ENCODE results near the gene NOXO1. TPM values are rescaled to one million over a fixed set of nuclear protein-coding genes. Genes with fewer than 3 reads are reported as not detected.
"Not testable (repeated sequence)": the region's sequence is repeated elsewhere in the genome, so short reads cannot be mapped to it uniquely, and the experiment has no call there.

Gene NOXO1
- total and polyA plus RNA-seq, 5 donors, result 0.29 TPM; not detected in 4

DNA sequence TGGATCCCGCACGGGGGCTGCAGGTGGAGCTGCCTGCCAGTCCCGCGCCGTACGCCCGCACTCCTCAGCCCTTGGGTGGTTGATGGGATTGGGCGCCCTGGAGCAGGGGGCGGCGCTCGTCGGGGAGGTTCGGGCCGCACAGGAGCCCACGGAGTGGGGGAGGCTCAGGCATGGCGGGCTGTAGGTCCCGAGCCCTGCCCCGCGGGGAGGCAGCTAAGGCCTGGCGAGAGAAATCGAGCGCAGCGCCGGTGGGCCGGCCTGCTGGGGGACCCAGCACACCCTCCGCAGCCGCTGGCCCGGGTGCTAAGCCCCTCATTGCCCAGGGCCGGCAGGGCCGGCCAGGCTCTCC lies 23.2 kb downstream of the NOXO1 start:
- H3K27me3 ChIP-seq (ENCODE audit: control insufficient read depth, insufficient read depth); intact Hi-C loops (cut with DNase I); H3K9me3 ChIP-seq (ENCODE audit: control insufficient read depth, low read length); H3K27ac ChIP-seq (ENCODE audit: low read length); H3K4me1 ChIP-seq (ENCODE audit: control insufficient read depth, insufficient read depth, low read length); H3K4me3 ChIP-seq (ENCODE audit: low read length); ATAC-seq: not testable (repeated sequence)
- peak in 2 of 3 donors; percentile 19 to 59 for DNase-seq
- WGBS, result 70% methylated on average over 30 of the region's 30 CpGs

- H3K27me3 ChIP-seq (ENCODE audit: control insufficient read depth, insufficient read depth); H3K27ac ChIP-seq (ENCODE audit: low read length); H3K9me3 ChIP-seq (ENCODE audit: control insufficient read depth, low read length); intact Hi-C loops (cut with DNase I); H3K4me1 ChIP-seq (ENCODE audit: control insufficient read depth, insufficient read depth, low read length); H3K4me3 ChIP-seq (ENCODE audit: low read length); DNase-seq; ATAC-seq: not testable (repeated sequence)
- WGBS, result 84% methylated on average over 21 of the region's 22 CpGs
Observed at GRCh38 chr16:1957434-1958142, 23.7 kb downstream of the NOXO1 start.

DNA sequence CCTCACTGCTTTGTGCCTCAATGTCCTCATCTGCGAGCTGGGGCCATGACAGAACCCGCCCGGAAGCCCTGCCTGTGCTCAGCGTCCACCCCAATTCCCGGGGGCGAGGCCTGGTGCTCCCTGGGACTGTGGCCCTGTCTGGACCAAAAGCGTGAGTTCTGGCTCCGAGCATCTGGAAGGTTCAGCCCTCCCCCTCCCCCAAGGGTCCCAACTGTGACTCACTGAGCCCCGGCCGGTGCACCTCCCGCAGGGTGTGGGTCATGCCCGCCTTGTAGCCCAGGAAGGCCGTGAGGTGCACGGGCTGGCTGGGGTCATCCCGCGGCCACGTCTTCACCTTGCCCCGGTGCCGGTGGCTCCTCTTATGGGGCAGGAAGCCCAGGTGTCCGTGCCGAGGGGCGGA lies 27.5 kb downstream of the NOXO1 start:
- ATAC-seq, result peak; percentile 6 to 10
- no peaks in the 10 kb centered on the region for H3K9me3 ChIP-seq (ENCODE audit: control insufficient read depth, low read length)
- no peak overlapping the region for H3K4me3 ChIP-seq (ENCODE audit: low read length)
- no peaks in the 10 kb centered on the region for H3K27me3 ChIP-seq (ENCODE audit: control insufficient read depth, insufficient read depth)
- intact Hi-C loops (cut with DNase I), result no loop called here
- no peaks in the 10 kb centered on the region for H3K4me1 ChIP-seq (ENCODE audit: control insufficient read depth, insufficient read depth, low read length)
- H3K27ac ChIP-seq (ENCODE audit: low read length), result peak overlapping the region; percentile 65
- 85% methylated on average over 22 of the region's 22 CpGs for WGBS
- peak; percentile 13 to 41 (median 33) for DNase-seq

DNA sequence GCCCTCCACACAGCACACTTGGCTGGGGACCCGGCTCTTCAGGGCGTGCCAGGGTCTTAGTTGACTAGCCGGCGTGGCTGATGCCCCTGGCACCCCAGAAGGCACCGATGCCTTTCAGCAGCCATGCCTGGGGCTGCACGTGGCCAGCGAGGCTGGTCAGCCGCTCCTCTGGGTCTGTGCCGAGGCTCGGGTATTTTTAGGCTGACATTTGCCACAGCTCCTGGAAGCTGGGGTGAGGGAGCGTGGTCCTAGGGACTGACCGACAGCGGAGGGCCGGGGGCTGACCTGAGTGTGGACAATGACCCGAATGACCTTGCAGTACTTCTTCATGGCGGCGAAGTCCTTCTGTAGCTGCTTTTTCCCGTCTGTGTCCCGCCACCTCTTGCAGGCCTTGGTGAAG lies 30.7 kb downstream of the NOXO1 start:
- peak overlapping the region; percentile 61 for H3K27ac ChIP-seq (ENCODE audit: low read length)

DNA sequence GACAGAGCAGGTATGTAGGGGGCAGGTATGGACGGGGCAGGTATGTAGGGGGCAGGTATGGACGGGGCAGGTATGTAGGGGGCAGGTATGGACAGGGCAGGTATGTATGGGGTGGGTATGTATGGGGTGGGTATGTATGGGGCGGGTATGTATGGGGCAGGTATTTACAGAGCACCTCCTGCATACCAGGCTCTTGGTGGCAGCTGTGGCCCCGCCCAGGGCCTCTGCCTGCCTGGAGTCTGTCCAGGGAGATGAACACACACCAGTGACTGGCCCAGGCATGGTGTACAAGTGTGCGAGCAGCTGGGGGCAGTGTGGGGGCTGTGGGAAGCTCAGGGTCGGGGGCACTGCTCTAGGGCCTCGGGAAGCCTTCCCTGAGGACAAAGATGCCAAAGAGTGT lies 31.2 kb downstream of the NOXO1 start:
- H3K27me3 ChIP-seq (ENCODE audit: control insufficient read depth, insufficient read depth), result no peaks in the 10 kb centered on the region
- no peak overlapping the region for H3K4me3 ChIP-seq (ENCODE audit: low read length)
- 66% methylated on average over 7 of the region's 7 CpGs for WGBS
- peak in 1 of 3 donors; percentile 52 for DNase-seq
- H3K27ac ChIP-seq (ENCODE audit: low read length), result peak overlapping the region; percentile 7
- H3K9me3 ChIP-seq (ENCODE audit: control insufficient read depth, low read length), result no peaks in the 10 kb centered on the region
- intact Hi-C loops (cut with DNase I), result no loop called here
- no peaks in the 10 kb centered on the region for H3K4me1 ChIP-seq (ENCODE audit: control insufficient read depth, insufficient read depth, low read length)
- no peak for ATAC-seq

More for the DNA sequence above, 30.7 kb downstream of the NOXO1 start:
- 68% methylated on average over 19 of the region's 19 CpGs for WGBS
- no peaks in the 10 kb centered on the region for H3K27me3 ChIP-seq (ENCODE audit: control insufficient read depth, insufficient read depth)
- intact Hi-C loops (cut with DNase I), result no loop called here
- ATAC-seq (peak; percentile 47 to 48), DNase-seq (peak in 2 of 3 donors; percentile 67 to 71)
- H3K4me1 ChIP-seq (ENCODE audit: control insufficient read depth, insufficient read depth, low read length), result no peaks in the 10 kb centered on the region
- H3K9me3 ChIP-seq (ENCODE audit: control insufficient read depth, low read length), result no peaks in the 10 kb centered on the region
- no peak overlapping the region for H3K4me3 ChIP-seq (ENCODE audit: low read length)

DNA sequence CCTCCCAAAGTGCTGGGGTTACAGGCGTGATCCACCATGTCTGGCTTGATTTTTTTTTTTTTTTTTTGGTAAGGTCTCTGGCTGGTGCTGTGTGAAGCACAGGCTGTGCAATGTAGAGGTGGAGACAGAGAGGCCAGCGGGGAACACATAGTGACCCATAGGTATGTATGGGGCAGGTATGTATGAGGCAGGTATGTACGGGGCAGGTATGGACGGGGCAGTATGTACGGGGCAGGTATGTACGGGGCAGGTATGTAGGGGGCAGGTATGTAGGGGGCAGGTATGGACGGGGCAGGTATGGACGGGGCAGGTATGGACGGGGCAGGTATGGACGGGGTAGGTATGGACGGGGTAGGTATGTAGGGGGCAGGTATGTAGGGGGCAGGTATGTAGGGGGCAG lies 31.8 kb downstream of the NOXO1 start:
- Histone ChIP-seq H3K27me3 (ENCODE audit: control insufficient read depth, insufficient read depth) (no peaks in the 10 kb centered on the region), H3K4me3 (ENCODE audit: low read length) (no peak overlapping the region), H3K9me3 (ENCODE audit: control insufficient read depth, low read length) (no peaks in the 10 kb centered on the region), H3K4me1 (ENCODE audit: control insufficient read depth, insufficient read depth, low read length) (no peaks in the 10 kb centered on the region), H3K27ac (ENCODE audit: low read length) (no peak overlapping the region)
- peak in 1 of 3 donors; percentile 13 for DNase-seq
- intact Hi-C loops (cut with DNase I), result no loop called here
- ATAC-seq, result no peak
- WGBS, result 95% methylated on average over 11 of the region's 11 CpGs

- ATAC-seq (no peak), DNase-seq (no peak)
- Histone ChIP-seq H3K27me3 (ENCODE audit: control insufficient read depth, insufficient read depth) (no peaks in the 10 kb centered on the region), H3K27ac (ENCODE audit: low read length) (no peak overlapping the region), H3K4me1 (ENCODE audit: control insufficient read depth, insufficient read depth, low read length) (peaks cover 2% of the 10 kb centered on the region), H3K9me3 (ENCODE audit: control insufficient read depth, low read length) (no peaks in the 10 kb centered on the region), H3K4me3 (ENCODE audit: low read length) (no peak overlapping the region)
- 88% methylated on average over 9 of the region's 9 CpGs for WGBS
- intact Hi-C loops (cut with DNase I), result no loop called here
Observed at GRCh38 chr16:1947369-1947670, 33.9 kb downstream of the NOXO1 start.

GRCh38 chr16:1946495-1947368 lies 34.5 kb downstream of the NOXO1 start:
- intact Hi-C loops (cut with DNase I), result no loop called here
- H3K9me3 ChIP-seq (ENCODE audit: control insufficient read depth, low read length), result no peaks in the 10 kb centered on the region
- ATAC-seq (no peak), DNase-seq (peak in 1 of 3 donors; percentile 50)
- 84% methylated on average over 38 of the region's 38 CpGs for WGBS
- H3K4me3 ChIP-seq (ENCODE audit: low read length), result no peak overlapping the region
- H3K27ac ChIP-seq (ENCODE audit: low read length), result no peak overlapping the region
- peaks cover 5% of the 10 kb centered on the region for H3K4me1 ChIP-seq (ENCODE audit: control insufficient read depth, insufficient read depth, low read length)
- H3K27me3 ChIP-seq (ENCODE audit: control insufficient read depth, insufficient read depth), result no peaks in the 10 kb centered on the region

- ATAC-seq (no peak), DNase-seq (no peak)
- H3K27ac ChIP-seq (ENCODE audit: low read length), result no peak overlapping the region
- peaks cover 5% of the 10 kb centered on the region for H3K4me1 ChIP-seq (ENCODE audit: control insufficient read depth, insufficient read depth, low read length)
- 84% methylated on average over 19 of the region's 19 CpGs for WGBS
- no peaks in the 10 kb centered on the region for H3K9me3 ChIP-seq (ENCODE audit: control insufficient read depth, low read length)
- H3K4me3 ChIP-seq (ENCODE audit: low read length), result no peak overlapping the region
- intact Hi-C loops (cut with DNase I), result no loop called here
- H3K27me3 ChIP-seq (ENCODE audit: control insufficient read depth, insufficient read depth), result no peaks in the 10 kb centered on the region
Observed at GRCh38 chr16:1945559-1946391, 35.5 kb downstream of the NOXO1 start.

DNA sequence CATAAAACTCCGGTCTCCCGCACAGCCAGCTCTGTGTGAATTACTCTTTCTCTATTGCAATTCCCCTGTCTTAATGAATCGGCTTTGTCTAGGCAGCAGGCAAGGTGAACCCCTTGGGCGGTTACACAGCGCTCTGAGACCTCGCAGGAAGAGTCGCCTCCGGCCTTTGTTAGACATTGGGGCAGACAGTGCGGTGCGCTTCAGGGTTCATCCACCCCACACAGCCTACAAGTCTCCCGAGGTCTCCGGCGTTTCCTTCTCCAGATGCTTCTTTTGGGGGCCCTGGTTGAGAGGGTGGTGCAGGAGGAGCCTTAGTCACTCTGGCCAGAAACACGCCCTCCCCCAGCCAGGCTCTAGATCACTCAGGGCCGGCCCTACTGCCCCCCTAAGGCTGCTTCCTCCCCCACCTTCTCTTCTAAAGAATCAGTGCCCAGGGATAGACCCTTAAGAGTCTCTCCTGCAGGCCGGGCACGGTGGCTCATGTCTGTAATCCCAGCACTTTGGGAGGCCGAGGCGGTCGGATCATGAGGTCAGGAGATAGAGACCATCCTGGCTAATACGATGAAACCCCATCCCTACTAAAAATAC lies 36.6 kb downstream of the NOXO1 start:
- no peak for DNase-seq
- 92% methylated on average over 21 of the region's 21 CpGs for WGBS
- no peaks in the 10 kb centered on the region for H3K27me3 ChIP-seq (ENCODE audit: control insufficient read depth, insufficient read depth)
- no peaks in the 10 kb centered on the region for H3K9me3 ChIP-seq (ENCODE audit: control insufficient read depth, low read length)
- intact Hi-C loops (cut with DNase I), result no loop called here
- peaks cover 5% of the 10 kb centered on the region for H3K4me1 ChIP-seq (ENCODE audit: control insufficient read depth, insufficient read depth, low read length)
- H3K27ac ChIP-seq (ENCODE audit: low read length), result no peak overlapping the region
- H3K4me3 ChIP-seq (ENCODE audit: low read length), result no peak overlapping the region
- ATAC-seq, result no peak

All from right cardiac atrium (tissue), 5 donors.